Neural crest cell (in vitro differentiated cells): Measurements from ENCODE around the gene POLR3A. TPM values are rescaled to one million over a fixed set of nuclear protein-coding genes. Genes with fewer than 3 reads are reported as not detected.

Source experiments
- DNase-seq: peaks from one replicate; pipeline ENCODE4 v3.0.0; 2021; ENCODE audit warnings: low read depth, mixed read lengths, low spot score
- H3K27ac Mint-ChIP-seq: one replicate; pipeline ENCODE4 v1.8.0; 2021; ENCODE audit warnings: mild to moderate bottlenecking, mixed read lengths; ENCODE audit not compliant: unreplicated experiment
- H3K27me3 Mint-ChIP-seq: 2 replicates; pipeline ENCODE4 v1.8.0; 2021; ENCODE audit warnings: low read depth, mild to moderate bottlenecking, mixed read lengths
- H3K36me3 Mint-ChIP-seq: 2 replicates; pipeline ENCODE4 v1.8.0; 2021; ENCODE audit warnings: low read depth, mild to moderate bottlenecking, mixed read lengths
- H3K4me1 Mint-ChIP-seq: 2 replicates; pipeline ENCODE4 v1.8.0; 2021; ENCODE audit warnings: mixed read lengths
- H3K4me3 Mint-ChIP-seq: one replicate; pipeline ENCODE4 v1.8.0; 2021; ENCODE audit warnings: mild to moderate bottlenecking, mixed read lengths
- H3K9me3 Mint-ChIP-seq: 2 replicates; pipeline ENCODE4 v1.8.0; 2021; ENCODE audit warnings: mixed read lengths
- CTCF ChIP-seq: fragments of 200-600 bp; sonication (generic); conservative IDR thresholded peaks from 2 replicates; pipeline ENCODE4 v1.5.0; 2021; ENCODE audit warnings: antibody characterized with exemption, mild to moderate bottlenecking
- total RNA-seq: library from RNA; stranded (reverse); gene quantifications from 2 replicates; pipeline ENCODE4 v1.2.1, GENCODE V29; 2021

POLR3A gene
- total RNA-seq, 1 donor from 2014 or later, result 28.9 TPM

GRCh38 chr10:77925410-77925794, 103.9 kb downstream of the POLR3A start:
- Mint-ChIP-seq H3K27me3 (peaks cover 16% of the 10 kb centered on the region), H3K36me3 (peaks cover 2% of the 10 kb centered on the region), H3K27ac (no peak overlapping the region), H3K4me3 (peak overlapping the region; percentile 92), H3K4me1 (peaks cover 46% of the 10 kb centered on the region), H3K9me3 (no peaks in the 10 kb centered on the region)
- no peak for DNase-seq
- TF ChIP-seq CTCF, result no peak

- H3K27me3 Mint-ChIP-seq, result peaks cover 5% of the 10 kb centered on the region
- DNase-seq, result no peak
- peaks cover 2% of the 10 kb centered on the region for H3K36me3 Mint-ChIP-seq
- H3K4me3 Mint-ChIP-seq, result peak overlapping the region; percentile 47
- peaks cover 55% of the 10 kb centered on the region for H3K4me1 Mint-ChIP-seq
- no peak for TF ChIP-seq CTCF
- no peak overlapping the region for H3K27ac Mint-ChIP-seq
- H3K9me3 Mint-ChIP-seq, result no peaks in the 10 kb centered on the region
Observed at GRCh38 chr10:77922566-77923179, 106.6 kb downstream of the POLR3A start.

GRCh38 chr10:77922055-77922454, 107.3 kb downstream of the POLR3A start:
- H3K36me3 Mint-ChIP-seq, result peaks cover 7% of the 10 kb centered on the region
- H3K27ac Mint-ChIP-seq, result no peak overlapping the region
- peak overlapping the region; percentile 61 for H3K4me3 Mint-ChIP-seq
- DNase-seq, result no peak
- no peak for TF ChIP-seq CTCF
- H3K4me1 Mint-ChIP-seq, result peaks cover 50% of the 10 kb centered on the region
- no peaks in the 10 kb centered on the region for H3K9me3 Mint-ChIP-seq
- H3K27me3 Mint-ChIP-seq, result no peaks in the 10 kb centered on the region

GRCh38 chr10:77921395-77921794, 107.9 kb downstream of the POLR3A start:
- TF ChIP-seq CTCF, result no peak
- Mint-ChIP-seq H3K27ac (peak overlapping the region; percentile 64), H3K36me3 (peaks cover 7% of the 10 kb centered on the region), H3K4me1 (peaks cover 50% of the 10 kb centered on the region), H3K9me3 (no peaks in the 10 kb centered on the region), H3K27me3 (no peaks in the 10 kb centered on the region), H3K4me3 (peak overlapping the region; percentile 61)
- no peak for DNase-seq

GRCh38 chr10:77920495-77920894, 108.8 kb downstream of the POLR3A start:
- no peak for TF ChIP-seq CTCF
- H3K36me3 Mint-ChIP-seq, result peaks cover 7% of the 10 kb centered on the region
- H3K27me3 Mint-ChIP-seq, result no peaks in the 10 kb centered on the region
- H3K4me1 Mint-ChIP-seq, result peaks cover 51% of the 10 kb centered on the region
- H3K27ac Mint-ChIP-seq, result no peak overlapping the region
- H3K4me3 Mint-ChIP-seq, result no peak overlapping the region
- H3K9me3 Mint-ChIP-seq, result no peaks in the 10 kb centered on the region
- no peak for DNase-seq
